Fibroblast of peridontal ligament (primary cell): Measurements from ENCODE around the gene LAPTM5.
A peak's percentile ranks its signal among the peaks of the same experiment; 100 is the strongest.
"Not testable (repeated sequence)": the region's sequence is repeated elsewhere in the genome, so short reads cannot be mapped to it uniquely, and the experiment has no call there.

Experiments
- DNase-seq: peaks from one replicate; pipeline ENCODE4 v3.0.0-alpha.2; 2010; ENCODE audit errors: extremely low read depth

LAPTM5 gene

GRCh38 chr1:30770150-30770549 lies 12.6 kb upstream of the LAPTM5 start:
- no peak for DNase-seq

- no peak for DNase-seq
Observed at GRCh38 chr1:30768830-30769718, 11.5 kb upstream of the LAPTM5 start.

GRCh38 chr1:30768159-30768829 lies 10.7 kb upstream of the LAPTM5 start:
- no peak for DNase-seq

GRCh38 chr1:30766948-30767347 lies 9.4 kb upstream of the LAPTM5 start:
- DNase-seq = not testable (repeated sequence)

- no peak for DNase-seq
Observed at GRCh38 chr1:30765556-30766434, 8.2 kb upstream of the LAPTM5 start.

- no peak for DNase-seq
Observed at GRCh38 chr1:30764939-30765555, 7.5 kb upstream of the LAPTM5 start.

- DNase-seq = no peak
Observed at GRCh38 chr1:30764396-30764795, 6.8 kb upstream of the LAPTM5 start.

- DNase-seq = no peak
Observed at GRCh38 chr1:30763651-30764248, 6.2 kb upstream of the LAPTM5 start.

GRCh38 chr1:30762930-30763650 lies 5.5 kb upstream of the LAPTM5 start:
- DNase-seq = no peak

- no peak for DNase-seq
Observed at GRCh38 chr1:30762152-30762929, 4.8 kb upstream of the LAPTM5 start.

GRCh38 chr1:30761381-30762151 lies 4.0 kb upstream of the LAPTM5 start:
- DNase-seq = no peak

GRCh38 chr1:30760596-30761324 lies 3.2 kb upstream of the LAPTM5 start:
- no peak for DNase-seq

- no peak for DNase-seq
Observed at GRCh38 chr1:30759718-30760281, 2.2 kb upstream of the LAPTM5 start.

GRCh38 chr1:30758785-30759380 lies 1.3 kb upstream of the LAPTM5 start:
- peak; percentile 14 for DNase-seq

GRCh38 chr1:30758121-30758688 lies 631 bp upstream of the LAPTM5 start:
- DNase-seq = no peak

- peak; percentile 78 for DNase-seq
Observed at GRCh38 chr1:30756545-30757351, 826 bp downstream of the LAPTM5 start.

- DNase-seq = no peak
Observed at GRCh38 chr1:30756206-30756544, 1.4 kb downstream of the LAPTM5 start.
